Cerebellar nuclear complex (tissue), 1 donor: ENCODE data around the gene TMEFF1.

Experiments
- DNase-seq, 2 experiments: peaks; one replicate each; lab custom pipeline; 2025; lab: John Stamatoyannopoulos, UW

The TMEFF1 gene

DNA sequence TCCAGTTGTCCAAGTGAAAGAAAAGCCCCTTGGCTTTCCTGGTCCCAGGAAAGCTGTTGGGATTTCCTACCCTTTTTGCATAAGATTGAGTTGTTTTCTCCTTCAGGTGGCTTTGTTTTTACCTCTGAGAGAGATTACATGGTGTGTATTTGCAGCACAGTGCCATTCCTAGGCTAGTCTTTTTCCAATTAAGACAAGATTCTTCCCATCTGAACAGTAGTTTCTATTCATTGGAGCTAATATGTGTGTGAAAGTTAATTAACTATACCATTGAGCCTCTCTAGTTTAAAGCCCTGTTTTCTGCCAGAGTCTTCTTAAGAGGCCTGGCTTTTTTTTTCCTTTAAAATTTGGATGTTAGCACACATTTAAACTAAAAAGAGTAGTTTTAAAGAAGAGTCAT is 25.9 kb upstream of the TMEFF1 start:
- no peak for DNase-seq

DNA sequence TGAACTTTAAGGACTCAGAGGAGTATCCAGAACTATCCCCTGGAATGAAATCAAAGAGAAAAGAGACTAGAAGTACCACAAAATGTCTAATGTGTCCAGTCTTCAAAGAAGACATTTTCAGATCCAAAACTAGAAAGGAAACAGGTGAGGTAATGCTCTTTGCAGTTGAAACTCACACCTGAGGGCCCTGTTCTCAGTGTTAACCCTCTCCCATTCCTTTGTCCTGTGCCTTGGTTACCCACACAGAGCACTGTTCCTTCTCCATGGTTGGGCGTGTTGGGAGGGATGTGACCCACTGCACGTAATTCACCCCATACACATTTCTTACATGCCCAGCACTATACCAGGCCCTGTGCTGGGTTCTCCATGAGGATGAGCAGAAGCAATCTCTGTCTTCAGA is 24.7 kb upstream of the TMEFF1 start:
- no peak for DNase-seq

DNA sequence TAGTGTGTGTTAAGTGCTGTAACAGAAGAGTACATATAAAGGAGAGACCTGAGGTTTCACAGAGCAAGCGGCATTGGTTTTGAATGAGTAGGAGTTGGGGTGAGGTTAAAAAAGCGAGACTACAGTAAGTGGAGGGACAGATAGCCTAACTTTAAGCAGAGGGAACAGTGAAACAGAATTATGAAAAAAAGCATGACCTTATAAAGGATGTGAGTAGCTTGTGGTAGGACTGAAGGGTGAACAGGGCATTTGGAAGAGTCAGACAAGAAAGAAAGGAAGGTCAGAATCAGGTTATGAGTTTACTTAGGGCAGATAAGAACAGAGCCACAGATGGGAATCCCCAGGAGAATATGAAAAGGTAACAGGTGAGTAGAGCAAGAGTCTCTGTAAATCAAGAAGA is 23.5 kb upstream of the TMEFF1 start:
- no peak for DNase-seq

DNA sequence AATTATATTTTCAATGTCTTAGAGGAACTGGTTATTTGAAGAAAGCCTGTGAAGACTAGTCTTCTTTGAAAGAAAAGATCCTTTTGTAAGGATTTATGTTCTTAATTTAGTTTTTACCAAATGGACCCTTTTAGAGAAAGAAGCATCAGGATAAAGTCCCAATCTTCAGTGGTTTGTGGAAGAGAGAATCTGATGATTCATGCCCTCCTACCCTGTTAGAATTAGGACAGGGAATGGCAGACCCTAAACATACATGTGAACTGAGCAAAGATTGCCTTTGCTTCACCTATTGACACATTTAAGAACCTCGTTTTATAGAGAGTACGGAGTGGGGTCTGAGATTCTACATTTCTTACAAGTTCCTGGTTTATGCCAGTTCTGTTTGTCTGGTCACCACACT is 20.1 kb upstream of the TMEFF1 start:
- no peak for DNase-seq

DNA sequence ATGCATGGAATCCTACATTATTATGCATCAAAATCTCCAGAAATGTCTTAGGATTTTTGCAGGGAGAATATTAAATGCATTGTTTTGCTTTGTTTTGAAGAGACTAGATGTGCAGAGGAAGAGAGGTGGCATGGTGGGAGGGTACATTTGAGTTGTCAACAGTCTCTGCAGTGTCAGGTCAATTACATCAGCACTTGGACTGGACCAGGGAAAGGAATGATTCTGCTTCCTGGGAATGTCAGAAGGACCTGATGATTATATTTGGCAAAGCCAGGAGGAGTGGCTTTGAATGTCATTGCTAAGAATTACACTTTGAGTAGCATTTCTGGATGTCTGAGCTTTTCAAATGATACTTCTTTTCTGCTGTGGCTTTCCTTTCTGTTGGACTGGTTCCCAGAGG is 17.5 kb upstream of the TMEFF1 start:
- no peak for DNase-seq

DNA sequence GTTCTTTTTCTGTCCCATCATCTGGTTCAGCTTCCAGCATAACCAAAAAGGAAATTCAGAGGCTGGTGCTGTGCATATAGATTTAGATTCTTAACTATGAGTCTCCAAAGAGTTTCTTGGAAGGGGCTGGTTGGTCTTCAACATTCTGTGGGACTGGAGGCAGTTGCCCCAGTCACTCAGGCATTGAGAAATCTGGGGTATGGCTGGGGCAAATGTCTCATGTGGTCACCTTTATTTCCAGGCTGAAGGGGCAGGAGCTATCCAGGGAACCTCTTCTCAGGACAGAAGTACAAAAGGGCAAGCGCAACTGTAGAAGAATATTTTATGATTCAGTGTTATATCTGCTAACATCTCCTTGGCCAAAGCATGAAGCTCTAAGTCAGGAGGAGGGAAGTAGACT is 15.4 kb upstream of the TMEFF1 start:
- no peak for DNase-seq

DNA sequence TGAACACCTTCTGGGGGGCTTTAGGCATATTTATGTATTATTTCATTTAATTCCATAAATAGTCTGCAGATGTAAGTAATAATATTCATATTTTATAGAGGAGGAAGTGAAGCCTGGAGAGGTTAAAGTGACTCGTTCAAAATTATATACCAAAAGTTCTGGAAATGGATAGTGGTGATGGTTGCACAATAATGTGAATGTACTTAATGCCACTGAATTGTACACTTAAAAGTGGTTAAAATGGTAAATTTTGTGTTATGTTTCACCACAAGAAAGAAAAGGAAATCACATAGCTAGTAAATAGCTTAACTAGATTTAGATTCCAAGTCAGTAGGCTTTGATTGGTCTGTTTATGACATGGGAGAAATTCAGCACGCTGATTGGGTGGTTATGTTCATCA is 13.0 kb upstream of the TMEFF1 start:
- DNase-seq: no peak

DNA sequence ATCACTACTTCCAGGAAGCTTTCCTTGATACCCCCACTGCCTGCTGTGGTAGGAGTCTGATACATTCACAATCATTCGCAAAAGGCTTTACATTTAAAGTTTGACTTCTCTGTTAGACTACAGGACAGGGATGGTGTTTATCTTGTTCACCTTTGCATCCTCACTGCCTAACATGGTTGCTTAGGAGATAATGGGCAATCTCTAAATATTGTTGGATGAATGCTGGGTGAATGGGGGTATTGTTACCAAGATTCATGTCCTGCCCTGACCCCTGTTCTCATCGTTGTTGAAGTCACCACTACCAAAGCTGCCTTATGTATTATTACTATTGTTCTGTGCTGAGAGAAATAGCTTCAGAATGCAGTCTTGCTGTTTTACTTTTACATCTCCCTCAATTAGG is 7.7 kb upstream of the TMEFF1 start:
- DNase-seq: no peak

DNA sequence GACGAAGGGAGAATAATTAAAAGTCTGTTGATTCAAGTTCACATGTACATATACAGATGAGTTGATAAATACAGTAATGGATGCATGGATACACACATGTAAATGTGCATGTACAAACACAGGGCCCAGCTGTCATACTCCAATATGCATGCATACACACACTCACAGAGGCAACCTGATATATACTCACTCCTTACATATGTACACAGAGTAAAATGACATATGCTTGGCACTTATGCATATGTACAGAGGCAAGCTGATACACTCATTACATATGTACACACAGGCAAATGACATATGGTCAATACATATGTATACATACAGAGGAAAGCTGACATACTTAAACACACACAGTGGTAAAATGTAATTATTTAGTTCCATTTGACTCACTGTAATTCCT is 7.2 kb upstream of the TMEFF1 start:
- no peak for DNase-seq

DNA sequence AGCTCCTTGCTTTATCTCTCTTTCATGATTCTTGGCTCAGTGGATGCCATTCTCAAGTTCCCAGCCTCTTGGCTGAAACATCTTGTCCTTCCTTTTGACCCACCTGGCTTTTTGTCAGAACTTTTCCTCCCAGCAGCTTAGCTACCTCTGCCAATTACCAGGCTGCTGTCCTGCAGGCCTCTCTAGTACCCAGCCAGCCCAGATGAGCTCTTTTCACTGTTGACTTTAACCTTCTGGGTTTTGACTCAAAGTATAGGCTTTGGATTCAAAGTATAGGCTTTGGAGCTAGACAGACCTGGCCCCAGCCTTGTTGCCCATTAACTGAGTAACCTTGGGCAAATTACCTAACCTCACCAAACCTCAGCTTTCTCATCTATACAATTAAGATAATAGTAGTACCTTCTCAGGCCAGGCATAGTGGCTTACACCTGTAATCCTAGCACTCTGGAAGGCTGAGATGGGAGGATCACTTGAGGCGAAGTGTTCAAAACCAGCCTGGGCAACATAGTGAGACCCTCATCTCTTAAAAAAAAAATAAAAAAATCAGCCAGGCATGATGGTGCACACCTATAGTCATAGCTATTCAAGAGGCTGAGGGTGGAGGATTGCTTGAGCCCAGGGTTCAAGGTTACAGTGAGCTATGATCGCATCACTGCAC is 6.6 kb upstream of the TMEFF1 start:
- DNase-seq: peak in 1 of 2 experiments; percentile 2

DNA sequence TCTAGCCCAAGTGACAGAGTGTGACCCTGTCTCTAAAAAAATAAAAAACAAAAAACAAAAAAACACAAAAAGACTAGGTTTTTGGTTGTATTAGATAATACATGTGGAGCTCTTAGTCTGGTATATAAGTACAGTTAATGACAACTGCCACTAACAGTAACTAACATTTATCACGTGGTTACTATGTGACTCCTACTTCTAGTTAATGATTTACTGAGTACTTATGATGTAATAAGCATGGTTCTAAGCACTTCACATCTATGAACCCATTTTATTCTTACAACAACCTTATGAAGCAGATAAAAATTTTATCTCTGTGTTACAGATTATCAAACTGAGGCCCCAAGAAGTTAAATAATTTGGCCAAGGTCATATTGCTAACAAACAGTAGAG is 6.1 kb upstream of the TMEFF1 start:
- DNase-seq: no peak

DNA sequence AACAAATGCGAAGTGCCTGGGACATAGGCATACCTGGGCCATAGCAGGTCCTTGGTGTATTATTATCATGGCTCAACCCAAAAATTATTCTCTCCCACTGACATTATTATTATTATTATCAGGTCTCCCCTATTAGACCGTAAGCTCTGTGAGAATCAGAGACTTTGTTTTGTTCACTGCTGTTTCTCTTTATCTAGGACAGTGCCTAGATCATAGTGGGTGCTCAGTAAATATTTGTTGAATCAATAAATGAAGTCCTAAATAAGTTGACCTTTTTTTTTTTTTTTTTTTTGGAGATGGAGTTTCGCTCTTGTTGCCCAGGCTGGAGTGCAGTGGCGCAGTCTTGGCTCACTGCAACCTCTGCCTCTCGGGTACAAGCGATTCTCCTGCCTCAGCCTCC is 4.9 kb upstream of the TMEFF1 start:
- DNase-seq: no peak

DNA sequence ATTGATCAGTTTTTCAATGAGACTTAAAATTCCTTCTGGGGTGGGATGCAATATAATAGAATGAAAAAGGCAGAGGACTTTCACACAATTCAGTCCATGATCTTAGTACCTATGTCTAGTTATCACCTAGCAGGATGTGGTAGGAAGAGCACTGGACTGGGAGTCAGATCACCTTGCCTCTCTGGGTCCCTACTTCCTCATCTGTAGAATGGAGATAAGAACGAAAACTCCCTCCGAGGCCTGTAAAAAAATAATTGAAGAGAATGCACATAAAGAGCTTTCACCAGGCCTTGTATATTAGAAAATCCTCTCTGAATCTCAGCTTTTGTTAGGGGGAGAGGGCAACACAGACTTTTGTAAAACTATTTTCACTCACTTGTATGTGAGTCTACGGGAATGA is 681 bp upstream of the TMEFF1 start:
- no peak for DNase-seq

DNA sequence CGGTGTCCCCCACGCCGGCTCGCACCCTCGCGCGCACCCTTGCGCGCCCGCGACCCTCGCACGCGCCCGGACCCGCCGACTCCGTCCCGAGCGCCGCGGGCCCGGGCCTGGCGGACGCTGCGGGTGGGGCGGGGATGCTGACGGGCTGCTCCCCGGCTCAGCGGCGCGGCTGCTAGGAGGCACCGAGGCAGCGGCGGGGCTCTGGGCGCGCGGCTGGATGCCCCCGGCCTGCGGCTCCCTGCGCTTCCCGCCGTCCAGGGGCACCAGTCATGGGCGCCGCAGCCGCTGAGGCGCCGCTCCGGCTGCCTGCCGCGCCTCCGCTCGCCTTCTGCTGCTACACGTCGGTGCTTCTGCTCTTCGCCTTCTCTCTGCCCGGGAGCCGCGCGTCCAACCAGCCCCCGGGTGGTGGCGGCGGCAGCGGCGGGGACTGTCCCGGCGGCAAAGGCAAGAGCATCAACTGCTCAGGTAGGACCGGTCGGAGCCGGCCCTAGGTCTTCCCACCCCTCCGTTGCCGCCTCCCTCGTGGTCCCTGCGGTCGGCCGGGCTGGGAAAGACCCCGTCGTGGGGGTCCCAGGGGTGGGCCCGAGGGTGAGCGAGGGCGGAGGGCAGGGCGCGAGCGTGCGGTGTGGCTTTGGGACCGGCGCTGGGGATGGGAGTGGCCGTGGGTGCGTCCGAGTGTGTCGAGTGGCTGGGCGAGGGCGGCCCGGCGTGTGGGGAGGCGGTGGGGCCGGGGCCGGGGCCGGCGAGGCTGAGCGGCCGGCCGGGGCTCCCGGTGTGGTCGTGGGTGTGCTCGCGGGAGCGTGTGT is 530 bp downstream of the TMEFF1 start:
- no peak for DNase-seq

DNA sequence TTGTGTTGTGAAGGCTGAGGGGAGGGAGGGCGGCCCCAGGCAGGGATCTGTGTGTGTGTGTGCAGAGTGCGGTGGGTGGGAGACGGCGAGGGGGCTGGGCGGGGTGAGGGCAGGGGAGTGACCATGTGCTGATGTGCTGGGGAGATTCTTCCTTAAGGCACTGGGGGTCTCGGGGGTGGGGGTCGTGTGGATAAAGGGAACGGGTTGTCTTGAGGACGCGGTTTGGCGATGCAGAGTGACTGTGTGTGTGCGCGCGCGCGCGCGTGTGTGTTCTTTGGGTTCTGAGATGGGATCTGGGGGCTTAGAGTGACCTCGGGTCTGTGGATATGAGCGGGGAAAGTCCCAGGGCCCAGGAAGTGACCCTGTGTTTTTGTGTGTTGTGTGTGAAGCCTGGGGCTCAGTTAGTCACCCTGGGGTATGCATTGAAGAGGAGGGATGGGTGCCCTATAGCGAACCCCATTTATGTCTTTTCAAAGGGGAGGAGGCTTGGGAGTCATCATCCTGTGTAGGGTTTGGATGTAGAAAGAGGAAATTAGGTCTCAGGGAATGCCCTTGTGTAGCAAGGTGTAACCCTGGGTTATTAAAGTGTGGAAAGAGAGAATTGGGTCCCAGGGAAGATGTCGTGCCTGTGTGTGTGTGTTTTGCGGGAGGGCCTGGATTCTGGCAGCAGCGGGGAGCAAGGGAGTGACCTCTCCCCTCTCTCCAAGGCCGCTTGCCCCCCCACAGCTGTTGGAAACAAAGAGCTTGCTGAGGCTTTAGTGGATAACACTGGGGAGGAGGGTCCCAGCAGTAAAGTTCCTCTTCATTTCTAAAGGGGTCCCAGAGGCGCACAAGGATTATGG is 1.4 kb downstream of the TMEFF1 start:
- no peak for DNase-seq

DNA sequence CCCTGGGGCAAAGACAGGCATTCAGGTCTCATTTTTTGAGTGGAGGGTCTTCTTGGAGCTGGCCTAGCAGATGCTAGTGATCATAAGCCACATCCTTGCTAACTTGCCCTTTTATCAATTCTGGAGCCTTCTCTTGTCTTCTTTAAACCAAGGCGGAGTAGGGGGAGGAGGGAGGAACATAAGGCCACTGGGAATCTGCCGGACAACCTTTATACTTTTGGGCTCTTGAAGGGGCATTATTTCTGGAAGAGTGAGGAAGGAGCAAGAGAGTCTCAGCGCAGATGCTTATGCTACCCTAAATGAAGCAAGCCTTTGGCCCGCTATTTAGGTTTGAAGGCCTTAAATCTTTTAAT is 2.0 kb downstream of the TMEFF1 start:
- DNase-seq: no peak

DNA sequence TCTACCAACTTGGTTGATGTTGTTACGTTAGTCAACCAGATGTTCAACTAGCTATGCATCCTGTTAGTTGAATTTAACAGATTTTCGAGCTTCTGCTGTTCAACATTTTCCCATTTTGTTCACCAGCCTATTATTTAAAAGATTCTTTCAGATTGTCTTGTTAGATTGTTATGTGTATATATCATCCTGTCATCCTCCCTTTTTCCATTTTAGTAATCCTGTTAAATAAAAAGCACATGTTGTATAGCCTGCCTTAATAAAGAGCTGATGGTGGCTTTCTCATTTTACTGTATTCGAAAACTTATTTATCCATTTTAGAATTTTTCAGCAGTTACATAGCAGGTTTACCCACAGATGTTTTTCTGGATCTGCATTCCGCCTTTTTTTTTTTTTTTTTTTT is 4.3 kb downstream of the TMEFF1 start:
- no peak for DNase-seq

DNA sequence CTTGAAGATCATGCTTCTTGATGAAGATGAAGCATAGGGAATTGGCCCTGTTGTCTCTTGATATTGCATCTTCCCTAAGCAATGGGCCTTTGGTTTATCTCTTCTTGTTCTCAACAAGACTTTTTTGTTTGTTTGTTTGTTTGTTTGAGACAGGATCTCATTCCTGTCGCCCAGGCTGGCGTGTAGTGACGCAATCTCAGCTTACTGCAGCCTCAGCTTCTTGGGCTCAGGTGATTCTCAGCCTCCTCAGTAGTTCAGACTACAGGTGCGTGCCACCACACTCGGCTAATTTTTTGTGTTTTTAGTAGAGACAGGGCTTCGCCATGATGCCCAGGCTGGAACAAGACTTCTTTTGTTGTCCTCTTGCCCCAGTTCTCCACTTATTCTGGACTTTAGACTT is 5.2 kb downstream of the TMEFF1 start:
- no peak for DNase-seq

DNA sequence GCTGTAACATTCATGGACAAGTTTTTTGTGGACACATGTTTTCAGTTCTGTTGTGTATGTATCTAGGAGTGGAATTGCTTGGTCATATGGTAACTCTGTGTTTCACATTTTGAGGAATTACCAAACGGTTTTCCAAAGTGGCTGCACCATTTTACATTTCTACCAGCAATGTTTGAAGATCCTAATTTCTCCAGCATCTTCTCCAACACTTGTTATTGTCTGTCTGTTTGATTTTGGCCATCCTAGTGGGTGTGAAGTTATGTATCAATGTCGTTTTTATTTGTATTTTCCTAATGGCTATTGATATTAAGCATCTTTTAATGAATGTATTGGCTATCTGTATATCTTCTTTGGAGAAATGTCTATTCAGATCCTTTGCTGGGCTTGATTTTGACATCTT is 6.9 kb downstream of the TMEFF1 start:
- DNase-seq: no peak

DNA sequence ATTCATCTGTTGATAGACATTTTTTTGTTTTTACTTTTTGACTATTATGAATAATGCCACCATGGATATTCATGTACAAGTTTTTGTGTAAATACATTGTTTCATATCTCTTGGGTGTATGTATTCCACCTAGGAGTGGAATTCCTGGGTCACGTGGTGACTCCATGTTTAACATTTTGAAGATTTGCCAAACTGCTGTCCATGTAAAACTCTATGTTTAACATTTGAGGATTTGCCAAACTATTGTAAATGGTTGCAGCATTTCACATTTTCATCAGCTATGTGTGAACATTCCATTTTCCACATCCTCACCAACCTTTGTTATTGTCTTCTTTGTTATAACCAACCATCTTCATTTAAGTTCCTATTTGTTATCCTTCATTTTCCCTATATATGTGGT is 12.2 kb downstream of the TMEFF1 start:
- no peak for DNase-seq

DNA sequence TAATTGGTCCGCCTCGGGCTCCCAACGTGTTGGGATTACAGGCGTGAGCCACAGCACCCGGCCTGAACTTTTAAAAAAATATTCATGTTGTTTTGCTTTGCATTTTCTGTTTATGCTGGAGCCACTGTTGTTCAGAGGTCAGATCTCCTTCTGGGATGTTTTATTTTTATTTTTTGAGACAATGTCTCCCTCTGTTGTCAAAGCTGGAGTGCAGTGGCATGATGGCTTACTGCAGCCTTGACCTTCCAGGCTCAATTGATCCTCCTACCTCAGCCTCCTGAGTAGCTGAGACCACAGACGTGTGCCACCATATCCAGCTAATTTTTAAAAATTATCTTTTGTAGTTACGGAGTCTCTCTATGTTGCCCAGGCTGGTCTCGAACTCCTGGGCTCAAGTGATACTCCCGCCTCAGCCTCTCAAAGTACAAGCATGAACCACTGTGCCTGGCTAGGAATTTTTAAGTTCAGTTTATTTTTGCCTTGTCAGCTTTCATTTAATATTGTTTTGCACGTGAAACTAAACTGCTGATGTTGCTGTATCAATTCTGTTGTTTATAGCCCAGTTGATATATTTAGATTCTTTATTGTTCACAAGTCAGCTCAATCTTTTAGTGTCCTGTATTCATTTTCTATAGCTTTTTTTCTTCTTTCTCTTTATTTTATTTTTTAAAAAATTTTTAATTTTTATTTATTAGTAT is 13.7 kb downstream of the TMEFF1 start:
- no peak for DNase-seq

DNA sequence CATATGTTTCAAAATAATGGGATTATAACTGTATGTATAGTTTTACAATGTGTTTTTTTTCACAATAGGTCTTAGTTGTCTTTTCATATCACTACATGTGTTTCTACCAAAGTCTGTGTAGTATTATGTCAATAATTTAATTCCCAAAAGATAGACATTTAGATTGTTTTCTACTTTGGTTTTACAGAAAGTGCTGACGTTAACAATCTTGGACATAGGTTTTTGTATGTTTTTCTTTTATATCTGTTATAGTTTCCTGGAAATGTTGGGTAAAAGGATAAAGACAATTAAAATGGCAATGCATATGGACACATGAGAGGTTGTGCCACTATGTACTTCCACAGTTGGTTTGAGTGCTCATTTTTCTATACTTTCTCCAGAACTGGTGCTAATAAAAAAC is 15.2 kb downstream of the TMEFF1 start:
- no peak for DNase-seq

DNA sequence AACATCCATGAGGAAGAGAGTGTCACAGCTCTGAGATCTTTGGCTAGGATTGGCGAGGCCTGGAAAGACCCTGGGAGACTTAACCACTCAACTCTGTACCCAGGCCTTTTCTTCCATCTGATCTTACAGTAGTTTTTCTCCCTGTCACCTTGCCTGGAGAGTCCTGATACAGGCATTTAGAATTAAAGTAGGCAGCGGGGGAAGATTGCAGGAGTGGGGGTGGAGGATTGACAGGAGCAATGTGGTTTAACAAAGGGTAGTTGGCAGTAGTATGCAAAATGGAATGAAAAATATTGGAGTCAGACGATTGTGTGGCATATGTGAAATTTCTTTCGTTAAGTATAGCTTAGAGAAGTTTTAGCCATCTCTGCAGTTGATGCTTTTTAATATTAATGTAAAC is 16.9 kb downstream of the TMEFF1 start:
- no peak for DNase-seq
